Measurements from ENCODE around the gene B3GLCT.

Gene B3GLCT

DNA sequence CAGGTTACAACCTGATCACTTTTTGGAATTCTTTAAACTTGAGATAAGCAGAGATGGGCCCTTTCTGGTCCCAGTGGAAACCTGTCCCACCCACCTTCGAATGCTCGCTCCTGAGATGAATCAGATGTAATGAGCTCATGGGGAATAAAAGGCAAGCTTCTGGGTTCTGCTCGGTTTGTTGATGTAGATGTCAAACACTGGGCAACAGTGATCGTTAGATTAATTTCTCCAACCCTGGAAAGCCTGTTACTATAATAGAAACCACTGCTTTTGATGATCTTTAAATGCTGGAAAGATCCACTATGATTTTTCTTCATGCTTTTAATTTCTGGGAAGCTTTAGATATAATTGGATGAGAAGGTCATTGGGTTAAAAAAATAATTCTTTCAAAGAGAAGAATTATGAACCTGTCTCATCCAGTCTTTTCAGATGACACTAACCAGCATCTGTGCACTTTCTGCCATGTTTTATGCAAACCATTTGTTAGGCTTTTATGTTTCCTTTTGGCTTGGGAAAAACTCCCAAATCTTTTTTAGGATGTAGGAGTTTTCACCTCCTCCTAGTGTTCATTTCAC, 49.3 kb downstream of the B3GLCT start:
- Histone ChIP-seq H2BK120ac (ENCODE audit: low read depth, low read length) (no peak overlapping the region), H3K14ac (ENCODE audit: low read length) (no peak overlapping the region), H3K27me3 (ENCODE audit: control insufficient read depth in 3 of 3, insufficient read depth in 3 of 3, low read depth in 1 of 3, low read length in 3 of 3) (no peaks in the 10 kb centered on the region), H3K79me1 (ENCODE audit: low read depth, low read length) (no peaks in the 10 kb centered on the region), H2BK5ac (ENCODE audit: low read length) (no peak overlapping the region), H2BK12ac (ENCODE audit: low read length) (no peak overlapping the region), H3K36me3 (replicated peaks in 1 of 2; ENCODE audit: control insufficient read depth in 2 of 2, insufficient read depth in 2 of 2, low read length in 2 of 2) (peaks cover 0 to 12% of the 10 kb centered on the region in 2 donors), H3K4me1 (ENCODE audit: control insufficient read depth in 2 of 2, insufficient read depth in 1 of 2, low read depth in 1 of 2, low read length in 2 of 2) (no peaks in the 10 kb centered on the region), H2AK5ac (ENCODE audit: low read depth, low read length) (no peak overlapping the region), H4K91ac (ENCODE audit: low read depth, low read length, poor library complexity) (no peak overlapping the region), H3K23ac (ENCODE audit: low read depth, low read length, poor library complexity) (no peak overlapping the region), H3K4me3 (ENCODE audit: low read length in 2 of 2) (no peak overlapping the region), H2AFZ (ENCODE audit: low read length) (no peak overlapping the region), H2BK15ac (ENCODE audit: low read length) (no peak overlapping the region), H3K18ac (ENCODE audit: low read length) (no peak overlapping the region), H3K9me3 (replicated peaks in 1 of 2; ENCODE audit: control insufficient read depth in 2 of 2, insufficient read depth in 1 of 2, low read depth in 1 of 2, low read length in 2 of 2) (peaks cover 0 to 11% of the 10 kb centered on the region in 2 donors), H3K27ac (replicated peaks; ENCODE audit: low read length) (no peak overlapping the region), H4K8ac (ENCODE audit: low read depth, low read length) (no peak overlapping the region), H3K4ac (ENCODE audit: low read length) (no peak overlapping the region), H3K9ac (ENCODE audit: low read depth, low read length, poor library complexity) (no peak overlapping the region), H3K4me2 (ENCODE audit: insufficient read depth, low read length, poor library complexity, severe bottlenecking) (no peak overlapping the region)
- no peak for DNase-seq (ENCODE audit: low spot score)
- no CpG with 5 or more reads among the region's 4 CpGs for WGBS, 2 donors (ENCODE audit: extremely low coverage in 2 of 2, insufficient read length in 2 of 2, insufficient replicate concordance in 1 of 2)

DNA sequence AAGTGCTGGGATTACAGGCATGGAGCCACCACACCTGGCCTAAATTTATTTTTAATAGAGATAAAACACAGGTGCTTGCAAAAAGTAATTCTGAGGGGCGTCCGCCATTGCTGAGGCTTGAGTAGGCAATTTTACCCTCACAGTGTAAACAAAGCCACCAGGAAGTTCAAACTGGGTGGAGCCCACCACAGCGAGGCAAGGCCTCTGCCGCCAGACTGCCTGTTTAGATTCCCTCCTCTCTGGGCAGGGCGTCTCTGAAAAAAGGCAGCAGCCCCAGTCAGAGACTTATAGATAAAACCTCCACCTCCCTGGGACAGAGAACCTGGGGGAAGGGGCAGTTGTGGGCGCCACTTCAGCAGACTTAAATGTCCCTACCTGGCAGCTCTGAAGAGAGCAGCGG, 50.7 kb downstream of the B3GLCT start:
- Histone ChIP-seq H2AFZ (ENCODE audit: low read length) (no peak overlapping the region), H2AK5ac (ENCODE audit: low read depth, low read length) (no peak overlapping the region), H3K36me3 (replicated peaks in 1 of 2; ENCODE audit: control insufficient read depth in 2 of 2, insufficient read depth in 2 of 2, low read length in 2 of 2) (peaks cover 0 to 12% of the 10 kb centered on the region in 2 donors), H3K27ac (replicated peaks; ENCODE audit: low read length) (no peak overlapping the region), H3K9ac (ENCODE audit: low read depth, low read length, poor library complexity) (no peak overlapping the region), H3K9me3 (replicated peaks in 1 of 2; ENCODE audit: control insufficient read depth in 2 of 2, insufficient read depth in 1 of 2, low read depth in 1 of 2, low read length in 2 of 2) (peaks cover 0 to 11% of the 10 kb centered on the region in 2 donors), H3K4me1 (ENCODE audit: control insufficient read depth in 2 of 2, insufficient read depth in 1 of 2, low read depth in 1 of 2, low read length in 2 of 2) (no peaks in the 10 kb centered on the region), H4K91ac (ENCODE audit: low read depth, low read length, poor library complexity) (no peak overlapping the region), H3K4ac (ENCODE audit: low read length) (no peak overlapping the region), H3K79me1 (ENCODE audit: low read depth, low read length) (no peaks in the 10 kb centered on the region), H2BK120ac (ENCODE audit: low read depth, low read length) (no peak overlapping the region), H2BK5ac (ENCODE audit: low read length) (no peak overlapping the region), H2BK15ac (ENCODE audit: low read length) (no peak overlapping the region), H3K23ac (ENCODE audit: low read depth, low read length, poor library complexity) (no peak overlapping the region), H3K14ac (ENCODE audit: low read length) (no peak overlapping the region), H2BK12ac (ENCODE audit: low read length) (no peak overlapping the region), H3K18ac (ENCODE audit: low read length) (no peak overlapping the region), H3K4me3 (ENCODE audit: low read length in 2 of 2) (no peak overlapping the region), H3K27me3 (ENCODE audit: control insufficient read depth in 3 of 3, insufficient read depth in 3 of 3, low read depth in 1 of 3, low read length in 3 of 3) (no peaks in the 10 kb centered on the region), H3K4me2 (ENCODE audit: insufficient read depth, low read length, poor library complexity, severe bottlenecking) (no peak overlapping the region), H4K8ac (ENCODE audit: low read depth, low read length) (no peak overlapping the region)
- WGBS, 2 donors (ENCODE audit: extremely low coverage in 2 of 2, insufficient read length in 2 of 2, insufficient replicate concordance in 1 of 2), result no CpG with 5 or more reads among the region's 7 CpGs
- no peak for DNase-seq (ENCODE audit: low spot score)

DNA sequence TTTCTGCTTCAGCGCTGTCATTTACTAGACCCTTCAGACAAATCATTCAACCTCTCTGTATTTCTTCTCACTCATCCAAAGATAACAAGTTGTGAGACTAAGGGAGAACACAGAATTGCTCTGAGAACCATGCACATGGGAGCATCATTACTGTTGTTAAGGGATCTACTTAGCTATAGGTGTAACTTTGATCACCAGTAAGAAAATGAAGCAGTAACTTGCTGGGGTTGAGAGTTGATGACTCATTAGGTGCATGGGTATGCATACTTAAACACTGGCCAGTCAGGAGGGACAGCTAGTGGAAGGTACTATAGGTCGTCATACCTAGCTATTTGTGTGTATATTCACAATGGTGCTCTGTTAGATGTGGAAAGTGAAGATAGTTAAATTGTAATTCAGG, 61.5 kb downstream of the B3GLCT start:
- Histone ChIP-seq H2BK12ac (ENCODE audit: low read length) (no peak overlapping the region), H3K4me3 (ENCODE audit: low read length in 2 of 2) (no peak overlapping the region), H3K9me3 (replicated peaks in 1 of 2; ENCODE audit: control insufficient read depth in 2 of 2, insufficient read depth in 1 of 2, low read depth in 1 of 2, low read length in 2 of 2) (peaks cover 1 to 23% of the 10 kb centered on the region in 2 donors), H3K23ac (ENCODE audit: low read depth, low read length, poor library complexity) (no peak overlapping the region), H3K4me2 (ENCODE audit: insufficient read depth, low read length, poor library complexity, severe bottlenecking) (no peak overlapping the region), H3K27me3 (ENCODE audit: control insufficient read depth in 3 of 3, insufficient read depth in 3 of 3, low read depth in 1 of 3, low read length in 3 of 3) (no peaks in the 10 kb centered on the region), H2BK5ac (ENCODE audit: low read length) (no peak overlapping the region), H2BK120ac (ENCODE audit: low read depth, low read length) (no peak overlapping the region), H3K27ac (replicated peaks; ENCODE audit: low read length) (no peak overlapping the region), H2BK15ac (ENCODE audit: low read length) (no peak overlapping the region), H3K9ac (ENCODE audit: low read depth, low read length, poor library complexity) (no peak overlapping the region), H2AFZ (ENCODE audit: low read length) (no peak overlapping the region), H2AK5ac (ENCODE audit: low read depth, low read length) (no peak overlapping the region), H3K79me1 (ENCODE audit: low read depth, low read length) (no peaks in the 10 kb centered on the region), H4K91ac (ENCODE audit: low read depth, low read length, poor library complexity) (no peak overlapping the region), H3K18ac (ENCODE audit: low read length) (no peak overlapping the region), H3K4me1 (ENCODE audit: control insufficient read depth in 2 of 2, insufficient read depth in 1 of 2, low read depth in 1 of 2, low read length in 2 of 2) (peaks cover 0 to 2% of the 10 kb centered on the region in 2 donors), H3K36me3 (replicated peaks in 1 of 2; ENCODE audit: control insufficient read depth in 2 of 2, insufficient read depth in 2 of 2, low read length in 2 of 2) (peaks cover 1 to 20% of the 10 kb centered on the region in 2 donors), H4K8ac (ENCODE audit: low read depth, low read length) (no peak overlapping the region), H3K4ac (ENCODE audit: low read length) (no peak overlapping the region), H3K14ac (ENCODE audit: low read length) (no peak overlapping the region)
- WGBS, 2 donors (ENCODE audit: extremely low coverage in 2 of 2, insufficient read length in 2 of 2, insufficient replicate concordance in 1 of 2), result no CpG with 5 or more reads among the region's 2 CpGs
- no peak for DNase-seq (ENCODE audit: low spot score)

DNA sequence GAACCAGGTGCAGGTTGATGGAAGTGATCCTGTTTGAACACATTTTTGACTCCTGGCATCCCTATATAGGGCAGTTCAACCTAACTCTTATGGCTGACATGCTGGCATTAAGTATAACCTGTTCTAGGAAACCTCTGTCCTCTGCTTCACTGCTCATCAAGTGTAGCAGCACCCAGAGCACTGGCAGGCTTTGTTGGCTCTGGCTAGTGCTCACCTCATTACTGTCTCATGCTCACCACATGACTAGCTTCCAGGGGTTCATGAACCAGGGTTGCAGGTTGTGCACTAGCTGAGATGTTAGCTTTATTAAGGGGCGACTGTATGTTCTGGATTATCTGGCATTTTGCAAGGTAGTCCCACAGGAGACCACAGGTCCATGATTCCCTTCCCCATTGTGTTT, 63.6 kb downstream of the B3GLCT start:
- Histone ChIP-seq H3K4me1 (ENCODE audit: control insufficient read depth in 2 of 2, insufficient read depth in 1 of 2, low read depth in 1 of 2, low read length in 2 of 2) (peaks cover 0 to 2% of the 10 kb centered on the region in 2 donors), H3K4ac (ENCODE audit: low read length) (no peak overlapping the region), H3K79me1 (ENCODE audit: low read depth, low read length) (no peaks in the 10 kb centered on the region), H3K4me2 (ENCODE audit: insufficient read depth, low read length, poor library complexity, severe bottlenecking) (no peak overlapping the region), H3K27ac (replicated peaks; ENCODE audit: low read length) (no peak overlapping the region), H3K4me3 (ENCODE audit: low read length in 2 of 2) (no peak overlapping the region), H3K23ac (ENCODE audit: low read depth, low read length, poor library complexity) (no peak overlapping the region), H3K18ac (ENCODE audit: low read length) (no peak overlapping the region), H2BK120ac (ENCODE audit: low read depth, low read length) (no peak overlapping the region), H2AK5ac (ENCODE audit: low read depth, low read length) (no peak overlapping the region), H3K36me3 (replicated peaks in 1 of 2; ENCODE audit: control insufficient read depth in 2 of 2, insufficient read depth in 2 of 2, low read length in 2 of 2) (peaks cover 1 to 20% of the 10 kb centered on the region in 2 donors), H3K27me3 (ENCODE audit: control insufficient read depth in 3 of 3, insufficient read depth in 3 of 3, low read depth in 1 of 3, low read length in 3 of 3) (no peaks in the 10 kb centered on the region), H3K9ac (ENCODE audit: low read depth, low read length, poor library complexity) (no peak overlapping the region), H2BK15ac (ENCODE audit: low read length) (no peak overlapping the region), H3K9me3 (replicated peaks in 1 of 2; ENCODE audit: control insufficient read depth in 2 of 2, insufficient read depth in 1 of 2, low read depth in 1 of 2, low read length in 2 of 2) (peaks cover 0 to 9% of the 10 kb centered on the region in 2 donors), H4K8ac (ENCODE audit: low read depth, low read length) (no peak overlapping the region), H3K14ac (ENCODE audit: low read length) (no peak overlapping the region), H4K91ac (ENCODE audit: low read depth, low read length, poor library complexity) (no peak overlapping the region), H2AFZ (ENCODE audit: low read length) (no peak overlapping the region), H2BK5ac (ENCODE audit: low read length) (no peak overlapping the region), H2BK12ac (ENCODE audit: low read length) (no peak overlapping the region)
- DNase-seq (ENCODE audit: low spot score), result no peak
- no CpG with 5 or more reads among the region's 1 CpG for WGBS, 2 donors (ENCODE audit: extremely low coverage in 2 of 2, insufficient read length in 2 of 2, insufficient replicate concordance in 1 of 2)

Data from neuronal stem cell (in vitro differentiated cells).